GM18517 (cell line): ENCODE data around the gene TM2D1.

Source experiments
- ATAC-seq: cut with Tn5 transposase; IDR thresholded peaks from one replicate; pipeline ENCODE4 v1.9.1; 2021; ENCODE audit warnings: mild to moderate bottlenecking, moderate library complexity; ENCODE audit not compliant: unreplicated experiment

The TM2D1 gene

DNA sequence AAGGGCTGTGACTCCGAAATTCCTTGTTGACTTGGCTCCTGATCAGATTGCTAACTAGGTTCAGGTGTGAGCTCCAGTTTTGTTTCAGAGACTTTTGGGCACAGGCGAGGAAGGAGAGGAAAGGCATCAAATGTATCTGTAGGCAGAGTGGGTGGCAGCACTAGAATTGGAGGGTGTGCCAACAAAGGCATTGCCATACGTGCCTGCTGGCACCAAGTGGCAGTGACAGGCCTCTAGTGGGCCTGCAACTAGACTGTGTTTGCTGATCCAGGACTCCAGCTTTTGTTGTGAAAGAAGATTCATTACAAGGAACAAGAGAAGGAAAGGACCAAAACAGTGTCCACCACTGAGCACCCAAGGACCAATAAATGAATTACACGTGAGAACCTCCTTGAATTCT is 79.5 kb downstream of the TM2D1 start:
- no peak for ATAC-seq

DNA sequence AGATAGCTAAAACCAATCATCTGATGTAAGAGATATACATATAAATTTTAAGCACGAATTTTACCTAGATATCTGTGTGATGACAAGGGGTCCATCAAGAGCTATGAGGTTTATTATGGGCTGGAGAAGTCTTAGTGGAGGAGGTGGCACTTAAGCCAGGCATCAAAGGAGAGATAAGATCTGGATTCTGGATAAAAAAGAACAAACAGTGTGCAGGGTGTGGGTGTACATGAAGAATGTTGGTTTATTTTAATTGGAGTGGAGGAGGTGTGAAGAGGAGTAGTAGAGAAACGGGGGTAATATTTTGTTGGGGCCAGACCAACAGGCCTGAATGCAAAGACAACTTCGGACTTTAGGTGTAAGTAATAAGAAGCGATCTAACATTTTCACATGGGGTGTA is 80.6 kb downstream of the TM2D1 start:
- no peak for ATAC-seq

DNA sequence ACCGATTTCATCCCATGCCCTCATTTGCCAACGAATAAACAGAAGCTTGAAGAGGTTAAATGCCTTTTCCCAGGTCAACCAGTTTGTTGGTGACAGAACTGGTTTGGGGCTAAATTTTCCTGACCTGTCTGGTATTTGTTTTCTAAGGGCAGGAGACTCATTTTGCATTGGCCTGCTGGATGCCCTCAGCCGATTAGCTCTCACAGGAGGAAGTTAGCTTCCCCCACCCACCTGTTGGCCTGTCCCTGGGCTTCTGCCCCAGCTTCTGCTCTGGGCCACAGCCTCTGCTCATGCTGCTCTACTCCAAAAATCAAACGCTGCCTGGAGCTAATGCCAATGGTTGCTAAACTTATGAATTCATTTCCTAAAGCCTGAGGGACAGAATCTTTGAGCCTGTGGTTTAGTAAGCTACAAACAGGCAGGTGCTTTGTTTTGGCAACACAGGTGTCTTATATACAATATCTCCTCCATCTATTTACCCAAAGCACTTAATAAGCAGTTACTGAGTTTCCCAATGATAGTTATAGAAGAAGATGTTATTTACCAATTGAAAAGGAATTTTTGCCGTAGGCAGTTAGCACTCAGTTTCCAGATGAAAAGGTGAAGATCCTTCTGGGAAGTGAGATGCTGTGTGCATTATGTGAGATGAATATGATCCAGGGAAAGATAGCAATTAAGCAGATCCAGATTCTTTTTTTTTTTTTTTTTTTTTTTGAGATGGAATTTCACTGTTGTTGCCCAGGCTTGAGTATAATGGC is 82.3 kb downstream of the TM2D1 start:
- ATAC-seq: no peak

DNA sequence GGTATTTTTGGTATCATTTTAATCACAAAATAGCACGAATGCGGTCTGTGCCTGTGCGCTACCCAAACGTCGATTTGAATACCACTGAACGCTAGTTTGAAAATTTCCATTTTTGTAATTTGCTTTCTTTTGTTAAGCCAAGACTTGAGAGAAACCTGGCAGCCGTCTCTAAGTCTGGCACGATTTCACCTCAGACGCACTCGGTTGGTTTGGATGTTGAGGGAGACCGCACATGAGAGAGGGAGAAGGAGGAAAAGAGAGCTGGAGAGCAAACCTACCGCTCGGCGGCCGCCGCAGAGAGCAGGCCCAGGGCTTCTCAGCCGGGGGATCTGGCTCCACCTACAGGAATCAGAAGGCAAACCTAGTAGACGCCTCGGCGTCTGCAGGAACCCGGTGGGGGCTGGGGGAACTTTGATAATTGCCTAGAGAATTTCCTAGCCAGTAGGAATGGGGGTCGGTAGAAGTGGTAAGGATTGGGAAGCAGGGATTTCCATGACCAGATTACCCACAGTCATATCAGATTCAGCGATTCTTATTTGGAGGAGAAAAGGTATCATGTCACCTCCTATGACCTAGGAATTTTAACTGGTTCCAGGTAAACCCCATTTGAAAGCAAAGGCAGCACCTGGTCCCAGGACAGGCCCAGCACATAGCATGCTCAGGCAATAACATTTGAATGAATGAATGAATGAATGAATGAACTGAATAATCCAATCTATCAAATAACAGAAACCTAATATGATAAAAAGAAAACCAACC is 83.2 kb downstream of the TM2D1 start:
- peak; percentile 84 for ATAC-seq

DNA sequence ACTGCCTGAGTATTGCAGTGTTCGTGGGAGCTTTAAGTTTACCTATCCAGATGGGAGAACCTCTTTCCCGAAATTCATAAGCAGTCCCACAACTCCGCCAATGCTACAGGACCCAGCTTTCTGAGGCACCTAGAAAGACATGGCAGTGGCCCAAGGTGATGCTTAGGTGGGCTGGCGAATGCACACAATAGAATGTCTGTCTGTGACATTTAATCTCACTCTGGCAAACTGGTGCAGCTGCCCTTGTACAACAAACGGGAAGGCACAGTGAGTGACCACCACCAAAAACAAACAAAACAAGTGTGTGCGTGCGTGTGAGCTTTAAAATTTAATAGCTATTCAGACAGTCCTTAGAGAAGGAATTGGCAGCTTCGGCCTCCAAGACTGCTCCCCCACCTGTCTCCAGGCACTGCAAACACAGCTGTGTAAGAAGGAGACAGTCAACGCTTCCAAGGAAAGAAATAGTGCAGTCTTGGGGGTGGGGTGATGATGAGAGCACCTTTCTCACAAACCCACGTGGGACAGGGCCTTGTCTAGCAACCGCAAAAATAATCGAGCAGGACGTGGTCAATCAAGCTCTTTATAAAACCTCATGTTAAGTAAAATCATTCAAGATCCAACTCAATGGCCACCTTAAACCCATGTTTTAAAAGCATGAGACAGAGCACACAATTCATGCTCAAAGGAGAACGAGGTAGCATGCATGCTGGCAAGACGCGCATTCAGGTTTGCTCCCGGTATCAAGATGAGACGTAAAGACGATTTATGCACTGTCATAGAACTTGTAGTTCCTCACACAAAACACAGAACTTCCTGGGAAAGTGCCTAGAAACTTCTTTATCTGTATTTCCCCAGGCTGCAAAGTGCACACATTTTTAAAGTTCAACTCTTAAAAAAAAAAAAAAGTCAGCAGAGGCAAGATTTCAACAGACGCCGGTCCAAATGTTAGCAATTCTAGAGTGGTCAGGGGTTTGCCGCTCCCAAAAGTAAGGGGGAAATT is 84.1 kb downstream of the TM2D1 start:
- ATAC-seq: no peak

DNA sequence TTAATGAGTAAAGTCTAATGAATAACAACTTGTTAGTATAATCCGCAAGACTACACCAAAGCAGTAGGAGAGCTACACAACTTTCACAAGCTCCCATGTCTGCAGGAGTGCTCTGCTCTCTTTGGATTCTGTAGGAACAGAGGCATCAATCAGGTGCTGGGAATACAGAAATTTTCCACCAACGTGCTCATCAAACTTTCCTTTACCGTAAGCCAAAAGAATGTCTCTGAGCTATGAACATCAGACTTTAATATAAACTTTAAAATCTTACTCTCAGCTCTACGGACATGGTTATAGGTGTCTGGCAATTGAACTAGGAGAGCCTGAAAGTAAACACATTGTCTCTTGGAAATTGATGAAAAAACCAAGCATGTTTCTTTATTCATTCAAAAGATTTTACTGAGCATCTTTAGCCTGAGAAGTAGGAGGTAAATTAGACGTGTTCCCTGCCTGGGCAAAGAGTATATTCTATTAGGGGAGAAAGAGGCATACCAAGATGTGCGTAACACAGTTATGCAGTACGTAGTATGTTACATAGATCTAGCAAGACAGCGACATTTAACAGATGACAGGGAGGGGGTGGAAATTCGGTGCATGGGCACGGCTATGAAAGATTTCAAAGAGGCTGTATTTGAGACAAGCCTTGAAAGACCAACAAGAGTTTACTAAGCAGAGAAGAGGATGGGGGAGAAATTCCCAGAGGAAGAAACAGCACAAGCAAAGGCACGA is 85.2 kb downstream of the TM2D1 start:
- ATAC-seq: no peak

DNA sequence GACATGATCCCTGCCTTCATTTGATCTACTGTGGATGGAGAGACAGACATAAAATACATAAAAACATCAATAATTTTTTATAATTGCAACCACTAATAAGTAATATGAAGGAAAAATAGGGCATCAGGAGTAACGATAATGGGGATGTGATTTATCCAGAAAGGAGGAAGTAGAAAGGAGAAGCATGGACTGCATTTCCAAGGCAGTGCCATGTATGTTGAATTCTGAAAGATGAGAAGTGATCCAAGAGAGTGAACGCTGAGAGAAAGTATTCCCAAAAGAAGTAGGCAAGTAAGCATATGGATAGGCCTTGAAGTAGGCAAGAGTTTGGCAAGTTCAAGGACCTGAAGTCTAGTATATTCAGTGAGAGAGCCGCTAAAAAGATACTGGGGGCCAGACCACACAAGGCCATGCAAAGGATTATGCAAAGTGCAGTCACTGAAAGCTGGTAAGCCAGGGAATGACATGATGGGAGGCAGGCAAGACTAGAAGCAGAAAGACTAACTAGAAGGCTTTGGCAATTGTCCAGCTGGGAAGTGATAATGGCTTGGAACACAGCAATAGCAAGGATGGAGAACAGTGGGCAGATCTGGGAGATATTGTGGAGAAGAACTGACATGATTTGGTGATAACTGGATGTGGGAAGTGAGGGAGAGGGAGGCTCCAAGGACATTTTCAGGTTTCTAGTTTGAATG is 85.9 kb downstream of the TM2D1 start:
- ATAC-seq: no peak

DNA sequence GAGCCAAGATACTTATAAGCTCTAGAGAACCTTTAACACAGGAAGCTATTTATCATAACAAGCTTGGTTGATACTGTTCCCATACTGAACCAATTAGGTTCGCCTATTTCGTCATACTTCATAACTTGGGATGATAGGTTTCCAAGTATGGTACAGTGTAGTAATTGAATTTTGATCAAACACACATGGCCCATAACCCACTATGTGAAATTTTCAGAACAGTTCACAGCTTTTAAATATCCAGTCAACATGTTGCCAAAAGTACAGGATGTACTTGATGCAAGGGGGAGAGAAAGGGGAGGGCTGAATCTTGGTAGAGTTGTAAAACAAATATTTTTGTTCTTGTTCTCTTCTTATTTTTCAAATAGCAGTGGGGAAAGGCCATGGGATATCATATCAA is 86.6 kb downstream of the TM2D1 start:
- ATAC-seq: no peak

DNA sequence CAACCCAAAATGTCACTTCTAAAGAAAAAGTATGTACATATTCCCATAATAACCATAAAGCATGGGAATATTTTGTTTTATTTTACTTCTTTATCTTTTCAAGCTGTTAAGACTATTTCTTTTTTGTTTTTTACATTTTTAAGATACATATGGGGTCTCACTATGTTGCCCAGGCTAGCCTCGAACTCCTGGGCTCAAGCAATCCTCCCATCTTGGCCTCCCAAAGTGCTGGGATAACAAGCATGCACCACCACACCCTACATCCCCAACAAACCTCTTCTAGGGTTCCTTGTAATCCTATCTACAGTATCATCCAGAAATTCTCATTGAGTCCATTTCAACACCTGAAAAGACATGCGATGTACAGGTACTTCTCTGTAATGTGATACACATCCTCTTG is 87.5 kb downstream of the TM2D1 start:
- ATAC-seq: no peak

DNA sequence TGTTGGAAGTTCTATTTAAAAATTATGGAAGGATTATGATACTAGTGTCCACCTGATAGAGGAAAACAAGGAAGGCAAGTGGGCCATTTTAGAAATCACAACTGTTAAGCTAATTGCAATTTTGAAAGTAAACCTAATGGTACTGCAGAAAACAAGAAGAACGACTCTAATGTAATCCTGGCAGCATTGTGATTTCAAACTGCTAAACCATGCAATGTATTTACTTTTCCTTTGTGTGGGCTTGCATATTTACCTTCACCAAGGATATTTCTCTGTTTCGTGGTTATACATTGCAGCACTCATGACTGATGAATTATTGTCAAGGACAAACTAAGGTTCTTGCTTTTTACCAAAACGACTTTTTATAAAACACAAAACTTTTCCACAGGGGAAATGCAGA is 88.1 kb downstream of the TM2D1 start:
- no peak for ATAC-seq

DNA sequence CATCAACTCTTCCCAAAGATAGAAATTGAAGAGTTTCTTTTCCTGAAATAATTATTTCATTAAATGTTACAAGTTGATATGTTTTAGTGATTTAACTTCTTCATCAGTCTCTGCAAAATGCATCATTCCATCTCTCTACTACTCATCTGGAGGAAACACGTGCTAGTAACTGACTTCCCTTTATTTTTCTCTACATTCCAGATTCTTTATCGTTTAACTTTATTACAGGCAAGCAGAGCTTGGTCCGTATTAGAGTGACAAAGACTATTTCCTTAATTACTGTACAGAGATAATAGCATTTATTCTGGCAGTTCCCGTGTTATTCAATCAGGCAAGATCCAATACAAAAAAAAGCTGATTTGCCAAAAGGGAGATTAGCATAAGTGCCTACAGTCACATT is 88.6 kb downstream of the TM2D1 start:
- no peak for ATAC-seq

DNA sequence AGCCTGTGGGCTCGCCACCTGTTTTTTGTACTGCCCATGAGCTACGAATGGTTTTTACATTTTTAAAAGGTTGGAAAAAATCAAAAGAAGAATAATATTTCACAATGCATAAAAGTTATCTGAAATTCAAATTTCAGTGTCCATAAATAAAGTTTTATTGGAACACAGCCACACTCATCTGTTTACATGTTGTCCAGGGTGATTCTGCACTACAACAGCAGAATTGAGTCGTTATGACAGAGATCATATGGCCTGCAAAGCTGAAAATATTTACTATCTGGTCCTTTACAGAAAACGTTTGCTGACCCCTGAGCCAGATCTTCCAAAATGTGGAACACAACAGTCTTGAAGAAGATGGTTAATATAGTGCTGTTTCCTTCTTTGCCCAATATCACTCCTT is 89.4 kb downstream of the TM2D1 start:
- ATAC-seq: no peak

DNA sequence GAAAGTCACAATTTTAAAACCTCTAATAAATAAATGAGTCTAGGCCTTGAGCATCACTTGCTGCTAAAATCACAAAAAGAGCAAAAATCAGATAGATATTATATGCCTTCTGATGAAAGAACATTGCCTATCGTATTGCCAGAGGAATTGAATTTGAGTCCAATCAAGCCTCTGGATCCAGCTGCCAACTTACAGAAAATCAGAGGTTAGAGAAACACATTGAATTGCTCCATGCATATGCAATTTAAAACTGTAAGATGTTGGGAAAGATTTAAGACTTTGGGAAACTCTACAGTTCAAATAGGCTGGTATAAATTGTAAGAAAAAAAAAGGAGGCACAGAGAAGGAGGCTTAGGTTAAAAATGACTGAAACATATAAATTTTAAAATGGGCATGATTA is 93.5 kb downstream of the TM2D1 start:
- ATAC-seq: no peak
